ENCODE data around the gene SEC61A2.

DNA sequence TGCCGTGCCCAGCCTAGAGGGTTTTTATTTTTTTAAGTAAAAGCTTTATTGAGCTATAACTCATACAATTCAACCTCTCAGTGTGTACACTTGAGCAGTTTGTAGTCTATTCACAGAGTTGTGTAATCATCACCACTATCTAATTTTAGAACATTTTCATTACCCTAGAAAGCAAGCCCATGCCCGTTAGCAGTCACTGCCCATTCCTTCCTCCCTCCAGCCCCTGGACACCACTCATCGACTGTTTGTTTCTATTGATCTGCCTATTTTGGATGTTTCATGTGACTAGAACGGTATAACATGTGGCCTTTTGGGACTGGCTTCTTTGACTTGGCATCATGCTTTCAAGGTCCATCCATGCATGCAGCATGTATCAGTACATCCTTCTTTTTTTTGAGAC, 25.7 kb upstream of the SEC61A2 start:
- TF ChIP-seq, protein P1, sequence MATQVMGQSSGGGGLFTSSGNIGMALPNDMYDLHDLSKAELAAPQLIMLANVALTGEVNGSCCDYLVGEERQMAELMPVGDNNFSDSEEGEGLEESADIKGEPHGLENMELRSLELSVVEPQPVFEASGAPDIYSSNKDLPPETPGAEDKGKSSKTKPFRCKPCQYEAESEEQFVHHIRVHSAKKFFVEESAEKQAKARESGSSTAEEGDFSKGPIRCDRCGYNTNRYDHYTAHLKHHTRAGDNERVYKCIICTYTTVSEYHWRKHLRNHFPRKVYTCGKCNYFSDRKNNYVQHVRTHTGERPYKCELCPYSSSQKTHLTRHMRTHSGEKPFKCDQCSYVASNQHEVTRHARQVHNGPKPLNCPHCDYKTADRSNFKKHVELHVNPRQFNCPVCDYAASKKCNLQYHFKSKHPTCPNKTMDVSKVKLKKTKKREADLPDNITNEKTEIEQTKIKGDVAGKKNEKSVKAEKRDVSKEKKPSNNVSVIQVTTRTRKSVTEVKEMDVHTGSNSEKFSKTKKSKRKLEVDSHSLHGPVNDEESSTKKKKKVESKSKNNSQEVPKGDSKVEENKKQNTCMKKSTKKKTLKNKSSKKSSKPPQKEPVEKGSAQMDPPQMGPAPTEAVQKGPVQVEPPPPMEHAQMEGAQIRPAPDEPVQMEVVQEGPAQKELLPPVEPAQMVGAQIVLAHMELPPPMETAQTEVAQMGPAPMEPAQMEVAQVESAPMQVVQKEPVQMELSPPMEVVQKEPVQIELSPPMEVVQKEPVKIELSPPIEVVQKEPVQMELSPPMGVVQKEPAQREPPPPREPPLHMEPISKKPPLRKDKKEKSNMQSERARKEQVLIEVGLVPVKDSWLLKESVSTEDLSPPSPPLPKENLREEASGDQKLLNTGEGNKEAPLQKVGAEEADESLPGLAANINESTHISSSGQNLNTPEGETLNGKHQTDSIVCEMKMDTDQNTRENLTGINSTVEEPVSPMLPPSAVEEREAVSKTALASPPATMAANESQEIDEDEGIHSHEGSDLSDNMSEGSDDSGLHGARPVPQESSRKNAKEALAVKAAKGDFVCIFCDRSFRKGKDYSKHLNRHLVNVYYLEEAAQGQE (IDR thresholded peaks at IDR 0.05): no peak
- TF ChIP-seq, protein P2, sequence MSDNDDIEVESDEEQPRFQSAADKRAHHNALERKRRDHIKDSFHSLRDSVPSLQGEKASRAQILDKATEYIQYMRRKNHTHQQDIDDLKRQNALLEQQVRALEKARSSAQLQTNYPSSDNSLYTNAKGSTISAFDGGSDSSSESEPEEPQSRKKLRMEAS (IDR thresholded peaks at IDR 0.05): no peak
- TF ChIP-seq, protein P3, sequence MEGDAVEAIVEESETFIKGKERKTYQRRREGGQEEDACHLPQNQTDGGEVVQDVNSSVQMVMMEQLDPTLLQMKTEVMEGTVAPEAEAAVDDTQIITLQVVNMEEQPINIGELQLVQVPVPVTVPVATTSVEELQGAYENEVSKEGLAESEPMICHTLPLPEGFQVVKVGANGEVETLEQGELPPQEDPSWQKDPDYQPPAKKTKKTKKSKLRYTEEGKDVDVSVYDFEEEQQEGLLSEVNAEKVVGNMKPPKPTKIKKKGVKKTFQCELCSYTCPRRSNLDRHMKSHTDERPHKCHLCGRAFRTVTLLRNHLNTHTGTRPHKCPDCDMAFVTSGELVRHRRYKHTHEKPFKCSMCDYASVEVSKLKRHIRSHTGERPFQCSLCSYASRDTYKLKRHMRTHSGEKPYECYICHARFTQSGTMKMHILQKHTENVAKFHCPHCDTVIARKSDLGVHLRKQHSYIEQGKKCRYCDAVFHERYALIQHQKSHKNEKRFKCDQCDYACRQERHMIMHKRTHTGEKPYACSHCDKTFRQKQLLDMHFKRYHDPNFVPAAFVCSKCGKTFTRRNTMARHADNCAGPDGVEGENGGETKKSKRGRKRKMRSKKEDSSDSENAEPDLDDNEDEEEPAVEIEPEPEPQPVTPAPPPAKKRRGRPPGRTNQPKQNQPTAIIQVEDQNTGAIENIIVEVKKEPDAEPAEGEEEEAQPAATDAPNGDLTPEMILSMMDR (IDR thresholded peaks at IDR 0.05; ENCODE audit: low read depth, low read length, missing input control): no peak
- TF ChIP-seq, protein P4, sequence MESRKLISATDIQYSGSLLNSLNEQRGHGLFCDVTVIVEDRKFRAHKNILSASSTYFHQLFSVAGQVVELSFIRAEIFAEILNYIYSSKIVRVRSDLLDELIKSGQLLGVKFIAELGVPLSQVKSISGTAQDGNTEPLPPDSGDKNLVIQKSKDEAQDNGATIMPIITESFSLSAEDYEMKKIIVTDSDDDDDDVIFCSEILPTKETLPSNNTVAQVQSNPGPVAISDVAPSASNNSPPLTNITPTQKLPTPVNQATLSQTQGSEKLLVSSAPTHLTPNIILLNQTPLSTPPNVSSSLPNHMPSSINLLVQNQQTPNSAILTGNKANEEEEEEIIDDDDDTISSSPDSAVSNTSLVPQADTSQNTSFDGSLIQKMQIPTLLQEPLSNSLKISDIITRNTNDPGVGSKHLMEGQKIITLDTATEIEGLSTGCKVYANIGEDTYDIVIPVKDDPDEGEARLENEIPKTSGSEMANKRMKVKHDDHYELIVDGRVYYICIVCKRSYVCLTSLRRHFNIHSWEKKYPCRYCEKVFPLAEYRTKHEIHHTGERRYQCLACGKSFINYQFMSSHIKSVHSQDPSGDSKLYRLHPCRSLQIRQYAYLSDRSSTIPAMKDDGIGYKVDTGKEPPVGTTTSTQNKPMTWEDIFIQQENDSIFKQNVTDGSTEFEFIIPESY (IDR thresholded peaks at IDR 0.05): no peak
- TF ChIP-seq TAF1 (conservative IDR thresholded peaks at IDR 0.05): no peak
- TF ChIP-seq RAD21 (IDR thresholded peaks at IDR 0.05): no peak
- TF ChIP-seq YY1 (IDR thresholded peaks at IDR 0.05): no peak
- TF ChIP-seq, protein P5, sequence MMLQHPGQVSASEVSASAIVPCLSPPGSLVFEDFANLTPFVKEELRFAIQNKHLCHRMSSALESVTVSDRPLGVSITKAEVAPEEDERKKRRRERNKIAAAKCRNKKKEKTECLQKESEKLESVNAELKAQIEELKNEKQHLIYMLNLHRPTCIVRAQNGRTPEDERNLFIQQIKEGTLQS (IDR thresholded peaks at IDR 0.05): no peak
- TF ChIP-seq JUND (IDR thresholded peaks at IDR 0.05): no peak
- TF ChIP-seq FOXA1 (IDR thresholded peaks at IDR 0.05): no peak
